AG04449 (cell line): ENCODE data around the gene FRK.

ENCODE experiments used
- CTCF ChIA-PET: fragments of 350-600 bp; formaldehyde crosslinking; extraction: SDS; loops from one replicate; lab custom pipeline; 2021; ENCODE audit warnings: antibody characterized with exemption; lab: Yijun Ruan, JAX
- POLR2A ChIA-PET: fragments of 400-600, 350-600 bp; formaldehyde crosslinking; extraction: SDS; loops from one replicate; lab custom pipeline; 2020; ENCODE audit warnings: antibody characterized with exemption, inconsistent platforms; lab: Yijun Ruan, JAX
- DNase-seq: peaks from one replicate; pipeline ENCODE4 v3.0.0-alpha.2; 2010; ENCODE audit warnings: low read depth, low spot score
- H3K4me3 ChIP-seq: 2 replicates; pipeline ENCODE4 v1.5.1; 2011; ENCODE audit warnings: low read depth, mild to moderate bottlenecking, control low read depth, low read length
- TF ChIP-seq, protein P1 (sequence below): IDR thresholded peaks from one replicate; pipeline ENCODE4 v1.5.1; 2011; ENCODE audit warnings: mild to moderate bottlenecking, moderate library complexity, low read length, control low read depth, inconsistent platforms; ENCODE audit not compliant: insufficient read depth; ENCODE audit errors: missing control alignments

FRK gene

DNA sequence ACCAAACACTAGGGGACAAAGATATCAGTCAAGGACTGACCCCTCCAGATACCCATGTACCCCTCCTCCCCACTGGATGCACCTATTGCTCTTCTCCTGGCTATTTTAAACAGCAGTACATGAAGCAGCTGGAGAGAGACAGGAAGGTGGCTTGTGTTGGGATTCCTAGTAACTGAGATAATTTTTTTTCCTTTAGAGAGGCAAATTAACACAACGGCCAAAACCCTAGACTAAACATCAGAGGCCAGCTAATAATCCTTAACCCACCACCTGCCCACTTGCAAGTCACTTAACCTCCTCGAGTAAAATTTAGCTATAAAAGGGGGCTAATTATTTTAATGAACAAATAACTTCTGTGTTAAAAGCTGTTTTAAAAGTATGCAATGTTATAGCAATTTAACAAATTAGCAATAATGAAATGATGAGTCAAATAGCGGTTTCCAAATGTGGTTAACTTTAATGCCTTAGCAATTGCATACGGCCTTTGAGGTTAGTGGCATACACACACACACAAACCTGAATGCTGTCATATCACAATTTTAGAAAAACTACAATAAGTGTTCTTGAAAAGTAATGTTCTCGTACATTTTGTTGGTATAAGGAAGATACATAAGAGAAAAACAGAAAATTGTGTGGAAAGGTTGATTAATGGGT lies 151.7 kb downstream of the FRK start:
- TF ChIP-seq, protein P1, sequence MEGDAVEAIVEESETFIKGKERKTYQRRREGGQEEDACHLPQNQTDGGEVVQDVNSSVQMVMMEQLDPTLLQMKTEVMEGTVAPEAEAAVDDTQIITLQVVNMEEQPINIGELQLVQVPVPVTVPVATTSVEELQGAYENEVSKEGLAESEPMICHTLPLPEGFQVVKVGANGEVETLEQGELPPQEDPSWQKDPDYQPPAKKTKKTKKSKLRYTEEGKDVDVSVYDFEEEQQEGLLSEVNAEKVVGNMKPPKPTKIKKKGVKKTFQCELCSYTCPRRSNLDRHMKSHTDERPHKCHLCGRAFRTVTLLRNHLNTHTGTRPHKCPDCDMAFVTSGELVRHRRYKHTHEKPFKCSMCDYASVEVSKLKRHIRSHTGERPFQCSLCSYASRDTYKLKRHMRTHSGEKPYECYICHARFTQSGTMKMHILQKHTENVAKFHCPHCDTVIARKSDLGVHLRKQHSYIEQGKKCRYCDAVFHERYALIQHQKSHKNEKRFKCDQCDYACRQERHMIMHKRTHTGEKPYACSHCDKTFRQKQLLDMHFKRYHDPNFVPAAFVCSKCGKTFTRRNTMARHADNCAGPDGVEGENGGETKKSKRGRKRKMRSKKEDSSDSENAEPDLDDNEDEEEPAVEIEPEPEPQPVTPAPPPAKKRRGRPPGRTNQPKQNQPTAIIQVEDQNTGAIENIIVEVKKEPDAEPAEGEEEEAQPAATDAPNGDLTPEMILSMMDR: no peak
- ChIA-PET CTCF (interaction anchor here (0.8 to 1.2 kb wide), 2 partner anchors 277 to 1161 kb away, joined by 3 read pairs; no protein-coding TSS in a partner anchor), POLR2A (no interaction called here)
- H3K4me3 ChIP-seq: no peak overlapping the region
- DNase-seq: no peak

DNA sequence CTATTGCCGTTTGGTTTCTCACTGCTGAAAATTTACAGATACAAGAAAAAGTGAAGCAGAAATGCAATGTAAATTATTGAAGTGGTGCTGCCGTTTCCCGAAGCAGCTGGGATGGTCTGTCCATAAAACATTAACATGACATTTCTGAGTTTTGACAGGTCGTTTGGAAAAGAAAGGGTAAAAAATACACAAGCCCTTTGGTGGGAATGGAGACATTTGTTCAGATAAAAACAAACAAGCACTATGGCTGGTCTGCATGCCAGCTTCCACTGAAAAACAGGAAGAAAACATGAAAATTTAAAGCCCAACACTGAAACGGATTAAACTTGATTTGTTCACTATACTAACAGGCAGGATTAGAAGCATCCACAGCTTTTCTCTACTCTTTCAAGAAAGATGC lies 155.2 kb downstream of the FRK start:
- no peak overlapping the region for H3K4me3 ChIP-seq
- DNase-seq: no peak
- TF ChIP-seq, protein P1: no peak
- ChIA-PET CTCF (interaction anchor here (1.3 to 1.6 kb wide), 3 partner anchors 9 to 191 kb away, joined by 3 to 5 read pairs (median 5); no protein-coding TSS in a partner anchor), POLR2A (no interaction called here)

DNA sequence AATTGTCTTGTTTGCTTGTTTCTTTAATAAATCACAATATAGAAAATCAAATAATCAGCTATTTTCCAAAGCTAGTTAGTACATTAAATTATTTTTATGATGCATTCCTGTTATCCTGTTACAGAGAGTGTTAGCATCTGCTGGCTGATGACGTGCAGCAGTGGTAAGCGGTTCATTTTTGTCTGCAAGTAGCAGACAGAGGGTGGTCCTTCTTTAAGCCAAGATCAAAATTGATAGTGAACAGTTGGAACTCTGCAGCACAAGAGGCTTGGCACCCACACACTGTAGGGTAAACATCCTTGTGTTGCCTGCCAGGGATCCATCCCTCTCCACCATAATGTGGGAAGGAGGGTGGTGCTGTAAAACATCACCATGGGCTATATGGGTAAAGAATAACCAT lies 158.3 kb downstream of the FRK start:
- ChIA-PET POLR2A (no interaction called here), CTCF (no interaction called here)
- DNase-seq: no peak

DNA sequence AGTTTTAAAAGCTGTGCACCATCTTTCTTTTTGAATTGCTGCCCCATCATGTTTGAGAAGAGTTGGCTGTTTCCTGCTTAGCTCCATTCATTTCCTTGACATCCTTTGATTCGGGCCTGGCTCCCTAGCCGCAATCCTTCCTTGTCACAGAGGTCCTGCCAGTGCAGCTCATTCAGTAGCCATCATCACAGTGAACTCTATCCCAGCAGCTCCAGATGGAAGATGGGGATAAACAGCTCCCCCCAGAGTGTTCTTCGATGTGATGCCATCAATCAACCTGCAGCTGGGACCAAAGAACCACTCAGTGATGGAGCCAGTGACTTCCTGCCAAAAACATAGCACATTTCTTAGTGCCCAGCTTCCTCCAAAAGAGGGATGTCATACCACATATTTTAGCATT lies 158.8 kb downstream of the FRK start:
- ChIA-PET POLR2A (no interaction called here), CTCF (no interaction called here)
- DNase-seq: no peak
- H3K4me3 ChIP-seq: no peak overlapping the region
- TF ChIP-seq, protein P1: no peak

More for the DNA sequence above, 158.3 kb downstream of the FRK start:
- H3K4me3 ChIP-seq: no peak overlapping the region
- TF ChIP-seq, protein P1: no peak

DNA sequence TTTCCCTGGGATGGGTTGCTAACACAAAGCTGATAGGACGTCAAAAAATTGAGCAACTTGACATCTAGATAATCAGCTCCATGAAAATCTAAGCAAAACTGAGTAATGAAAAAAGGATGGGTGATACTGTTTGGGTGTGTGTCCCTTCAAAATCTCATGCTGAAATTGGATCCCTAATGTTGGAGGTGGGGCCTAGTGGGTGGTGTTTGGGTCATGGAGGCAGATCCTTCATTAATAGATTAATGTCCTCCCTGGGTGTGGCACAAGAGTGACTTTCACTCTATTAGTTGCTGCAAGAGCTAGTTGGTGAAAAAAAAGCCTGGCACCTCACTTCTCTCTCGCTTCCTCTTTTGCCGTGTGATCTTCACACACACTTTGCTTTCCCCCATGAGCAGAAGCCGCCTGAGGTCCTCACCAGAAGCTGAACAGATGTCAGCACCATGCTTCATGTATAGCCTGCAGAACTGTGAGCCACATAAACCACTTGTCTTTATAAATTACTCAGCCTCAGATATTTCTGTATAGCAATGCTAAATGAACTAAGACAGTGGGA lies 160.9 kb downstream of the FRK start:
- CTCF ChIA-PET: no interaction called here
- POLR2A ChIA-PET: no interaction called here
- TF ChIP-seq, protein P1: no peak
- H3K4me3 ChIP-seq: no peak overlapping the region
- DNase-seq: no peak

DNA sequence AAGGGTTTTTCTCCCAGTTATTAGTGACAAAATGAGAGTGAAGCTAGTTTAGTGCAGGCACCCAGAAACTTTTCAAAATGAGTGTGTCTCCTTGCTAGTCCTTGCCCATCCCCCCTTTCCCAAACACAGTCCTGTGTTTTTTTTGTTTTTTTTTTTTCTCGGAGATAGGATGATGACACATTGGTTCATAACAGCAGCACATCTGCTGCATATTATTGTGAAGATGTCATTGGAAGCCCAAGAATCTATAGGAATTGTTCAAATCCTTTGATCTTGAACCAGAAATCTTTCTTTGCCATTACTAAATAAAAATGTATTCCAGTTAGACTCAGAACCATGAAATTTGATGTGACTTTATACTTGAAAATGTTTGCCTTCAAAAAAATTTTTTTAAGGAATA lies 162.4 kb downstream of the FRK start:
- POLR2A ChIA-PET: no interaction called here
- no peak overlapping the region for H3K4me3 ChIP-seq
- no peak for DNase-seq
- TF ChIP-seq, protein P1: no peak
- CTCF ChIA-PET: no interaction called here
